HepG2 (cell line): ENCODE results near the gene NAV2. TPM values are rescaled to one million over a fixed set of nuclear protein-coding genes. Genes with fewer than 3 reads are reported as not detected.

ENCODE experiments used
- ATAC-seq: fragments of 200-7000 bp; cut with Tn5 transposase; 3 replicates; pipeline ENCODE4 v1.9.1; 2020; ENCODE audit warnings: mild to moderate bottlenecking, moderate library complexity
- BruUV-seq: library from RNA; stranded (reverse); fragments of 400-500 nt; replicated peaks from 2 replicates; lab custom pipeline; 2021; lab: Mats Ljungman, UMichigan
- CTCF ChIA-PET: fragments of 300-600 bp; formaldehyde crosslinking; extraction: SDS; loops from one replicate; lab custom pipeline; 2021; ENCODE audit warnings: low total read pairs, inconsistent platforms, low intra/inter-chr PET ratio; lab: Yijun Ruan, JAX
- POLR2A ChIA-PET: fragments of 350-600 bp; sonication (Branson Sonifier 250); formaldehyde crosslinking; loops from one replicate; lab custom pipeline; 2020; ENCODE audit warnings: antibody characterized with exemption, inconsistent platforms; lab: Yijun Ruan, JAX
- DNase-seq: peaks from one replicate; pipeline ENCODE4 v3.0.0-alpha.2; 2015; ENCODE audit warnings: low spot score
- FAIRE-seq: peaks from 3 replicates; lab custom pipeline; 2011; peaks lifted over from hg19 to GRCh38; lab: Jason Lieb, UNC
- H2AFZ ChIP-seq: one replicate; pipeline ENCODE4 v1.6.1; 2011; ENCODE audit warnings: low read length, inconsistent platforms
- H3K27ac ChIP-seq: fragments of 300-600 bp; 3 replicates; pipeline ENCODE4 v1.8.0; 2011; ENCODE audit warnings: mixed run types, mild to moderate bottlenecking, mixed read lengths, low read length, inconsistent platforms; ENCODE audit not compliant: insufficient read depth; ENCODE audit errors: extremely low read length
- H3K27me3 ChIP-seq, 2 experiments: fragments of 200-600 bp in 1 of 2; 2 replicates in 1 of 2; 3 replicates in 1 of 2; pipeline versions ENCODE4 v1.6.0 to v1.8.0; 2011; ENCODE audit warnings: low read length in 2 of 2, mild to moderate bottlenecking in 2 of 2, moderate library complexity in 2 of 2, inconsistent platforms in 1 of 2; ENCODE audit not compliant: insufficient read depth in 2 of 2, control insufficient read depth in 1 of 2
- H3K36me3 ChIP-seq, 2 experiments: fragments of 200-600 bp in 1 of 2; replicated peaks in 1 of 2; 2 replicates in 1 of 2; 3 replicates in 1 of 2; pipeline versions ENCODE4 v1.5.1 to v1.8.0; 2011; ENCODE audit warnings: low read length in 2 of 2, inconsistent platforms in 1 of 2; ENCODE audit not compliant: insufficient read depth in 2 of 2, control insufficient read depth in 1 of 2
- H3K4me1 ChIP-seq: 2 replicates; pipeline ENCODE4 v1.5.1; 2012; ENCODE audit warnings: low read length, inconsistent platforms; ENCODE audit not compliant: insufficient read depth
- H3K4me2 ChIP-seq: 2 replicates; pipeline ENCODE4 v1.6.0; 2011; ENCODE audit warnings: low read depth, low read length, inconsistent platforms
- H3K4me3 ChIP-seq, 3 experiments: fragments of 200-600 bp in 1 of 3; sonication (generic), shearing (Covaris generic) in 1 of 3; replicated peaks in 1 of 3; 2 replicates each; pipeline ENCODE4 v1.5.1; 2011 to 2016; ENCODE audit warnings: low read length in 3 of 3, inconsistent platforms in 2 of 3, low read depth in 2 of 3, mild to moderate bottlenecking in 2 of 3, control low read depth in 1 of 3, mixed read lengths in 1 of 3; ENCODE audit not compliant: insufficient read depth in 1 of 3
- H3K79me2 ChIP-seq: one replicate; pipeline ENCODE4 v1.6.1; 2011; ENCODE audit warnings: low read length, inconsistent platforms; ENCODE audit not compliant: insufficient read depth
- H3K9ac ChIP-seq: 2 replicates; pipeline ENCODE4 v1.6.0; 2011; ENCODE audit warnings: mild to moderate bottlenecking, low read depth, low read length, inconsistent platforms; ENCODE audit not compliant: insufficient read depth
- H3K9me3 ChIP-seq: 2 replicates; pipeline ENCODE4 v1.5.1; 2012; ENCODE audit warnings: mild to moderate bottlenecking, low read length
- H4K20me1 ChIP-seq: 2 replicates; pipeline ENCODE4 v1.6.0; 2011; ENCODE audit warnings: inconsistent platforms, mild to moderate bottlenecking, low read length, moderate library complexity; ENCODE audit not compliant: insufficient read depth
- ZNF232 ChIP-seq: sonication (generic); formaldehyde crosslinking; IDR thresholded peaks from 2 replicates; pipeline ENCODE4 v1.4.0; 2020; ENCODE audit warnings: missing genetic modification reagents, borderline replicate concordance
- ZNF629 ChIP-seq: sonication (generic); formaldehyde crosslinking; conservative IDR thresholded peaks from 2 replicates; pipeline ENCODE4 v1.5.0; 2020; ENCODE audit warnings: missing genetic modification reagents
- WGBS: methylation state at CpG from one replicate; pipeline ENCODE4 v1.1.6; 2017; ENCODE audit warnings: low lambda C conversion rate; 5-methylcytosine and 5-hydroxymethylcytosine counted together
- in situ Hi-C: cut with HindIII; loops from 2 replicates; pipeline ENCODE4 v1.10.0; 2017; ENCODE audit warnings: low pct_unique_long_range_greater_than_20kb; ENCODE audit not compliant: extremely low pct_ligation_motif_present
- intact Hi-C: fragments of 100-400 bp; cut with micrococcal nuclease; formaldehyde crosslinking; loops from one replicate; pipeline ENCODE4 v1.10.0; 2022; ENCODE audit not compliant: unreplicated experiment
- polyA plus RNA-seq, 8 experiments: library from polyadenylated mRNA; depleted of rRNA in 3 of 8; stranded (reverse) in 7 of 8; unstranded in 1 of 8; fragments of >200 nt; fragmentation: Illumina TruSeq in 4 of 8; extraction: Trizol in 4 of 8; gene quantifications; 2 replicates each; pipeline versions ENCODE4 v1.2.1 to v1.2.3, GENCODE V29; 2011 to 2016; ENCODE audit warnings: low read depth in 4 of 8, missing spikeins in 1 of 8, mixed read lengths in 1 of 8; ENCODE audit not compliant: insufficient read depth in 1 of 8
- total RNA-seq, 5 experiments: library from RNA; depleted of rRNA; stranded (reverse); fragments of >200 nt; fragmentation: Illumina TruSeq; extraction: Trizol; gene quantifications; 2 replicates each; pipeline ENCODE4 v1.2.3, GENCODE V29; 2016; ENCODE audit warnings: low read depth in 1 of 5
- TF ChIP-seq, protein P1 (sequence below): sonication (generic); formaldehyde crosslinking; IDR thresholded peaks from 2 replicates; pipeline ENCODE4 v1.5.0; 2020; ENCODE audit warnings: mild to moderate bottlenecking, missing genetic modification reagents, borderline replicate concordance
- TF ChIP-seq, protein P2 (sequence below): sonication (generic); formaldehyde crosslinking; IDR thresholded peaks from 2 replicates; pipeline ENCODE4 v1.8.0; 2022; ENCODE audit warnings: low read depth, missing genetic modification reagents

Gene NAV2
- total and polyA plus RNA-seq, 2 of the 13 experiments (the other 11 are each of a cell fraction or from before 2014, with no cell fraction given): 9.3 to 34.6 TPM

DNA sequence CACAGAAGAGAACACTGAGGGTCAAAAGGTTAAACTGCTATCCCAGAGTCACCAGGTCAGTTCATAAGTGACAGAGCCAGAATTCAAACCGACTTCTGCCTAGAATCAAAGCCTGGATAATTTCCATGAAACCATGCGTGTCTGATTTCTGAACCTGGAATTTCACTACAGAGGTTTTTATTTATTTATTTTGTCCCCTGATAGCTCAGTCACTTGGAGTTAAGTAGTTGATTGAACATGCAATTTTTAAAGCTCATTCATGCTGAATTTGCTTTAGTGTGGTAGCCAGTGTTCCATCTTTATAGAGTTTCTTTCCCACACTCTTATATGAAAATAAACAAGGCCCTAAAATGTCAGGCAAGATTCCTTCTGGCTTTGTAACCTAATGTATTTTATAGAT lies 93.2 kb downstream of the NAV2 start:
- TF ChIP-seq ZNF629 (no peak), ZNF232 (CRISPR knock-in tag) (no peak)
- TF ChIP-seq, protein P1, sequence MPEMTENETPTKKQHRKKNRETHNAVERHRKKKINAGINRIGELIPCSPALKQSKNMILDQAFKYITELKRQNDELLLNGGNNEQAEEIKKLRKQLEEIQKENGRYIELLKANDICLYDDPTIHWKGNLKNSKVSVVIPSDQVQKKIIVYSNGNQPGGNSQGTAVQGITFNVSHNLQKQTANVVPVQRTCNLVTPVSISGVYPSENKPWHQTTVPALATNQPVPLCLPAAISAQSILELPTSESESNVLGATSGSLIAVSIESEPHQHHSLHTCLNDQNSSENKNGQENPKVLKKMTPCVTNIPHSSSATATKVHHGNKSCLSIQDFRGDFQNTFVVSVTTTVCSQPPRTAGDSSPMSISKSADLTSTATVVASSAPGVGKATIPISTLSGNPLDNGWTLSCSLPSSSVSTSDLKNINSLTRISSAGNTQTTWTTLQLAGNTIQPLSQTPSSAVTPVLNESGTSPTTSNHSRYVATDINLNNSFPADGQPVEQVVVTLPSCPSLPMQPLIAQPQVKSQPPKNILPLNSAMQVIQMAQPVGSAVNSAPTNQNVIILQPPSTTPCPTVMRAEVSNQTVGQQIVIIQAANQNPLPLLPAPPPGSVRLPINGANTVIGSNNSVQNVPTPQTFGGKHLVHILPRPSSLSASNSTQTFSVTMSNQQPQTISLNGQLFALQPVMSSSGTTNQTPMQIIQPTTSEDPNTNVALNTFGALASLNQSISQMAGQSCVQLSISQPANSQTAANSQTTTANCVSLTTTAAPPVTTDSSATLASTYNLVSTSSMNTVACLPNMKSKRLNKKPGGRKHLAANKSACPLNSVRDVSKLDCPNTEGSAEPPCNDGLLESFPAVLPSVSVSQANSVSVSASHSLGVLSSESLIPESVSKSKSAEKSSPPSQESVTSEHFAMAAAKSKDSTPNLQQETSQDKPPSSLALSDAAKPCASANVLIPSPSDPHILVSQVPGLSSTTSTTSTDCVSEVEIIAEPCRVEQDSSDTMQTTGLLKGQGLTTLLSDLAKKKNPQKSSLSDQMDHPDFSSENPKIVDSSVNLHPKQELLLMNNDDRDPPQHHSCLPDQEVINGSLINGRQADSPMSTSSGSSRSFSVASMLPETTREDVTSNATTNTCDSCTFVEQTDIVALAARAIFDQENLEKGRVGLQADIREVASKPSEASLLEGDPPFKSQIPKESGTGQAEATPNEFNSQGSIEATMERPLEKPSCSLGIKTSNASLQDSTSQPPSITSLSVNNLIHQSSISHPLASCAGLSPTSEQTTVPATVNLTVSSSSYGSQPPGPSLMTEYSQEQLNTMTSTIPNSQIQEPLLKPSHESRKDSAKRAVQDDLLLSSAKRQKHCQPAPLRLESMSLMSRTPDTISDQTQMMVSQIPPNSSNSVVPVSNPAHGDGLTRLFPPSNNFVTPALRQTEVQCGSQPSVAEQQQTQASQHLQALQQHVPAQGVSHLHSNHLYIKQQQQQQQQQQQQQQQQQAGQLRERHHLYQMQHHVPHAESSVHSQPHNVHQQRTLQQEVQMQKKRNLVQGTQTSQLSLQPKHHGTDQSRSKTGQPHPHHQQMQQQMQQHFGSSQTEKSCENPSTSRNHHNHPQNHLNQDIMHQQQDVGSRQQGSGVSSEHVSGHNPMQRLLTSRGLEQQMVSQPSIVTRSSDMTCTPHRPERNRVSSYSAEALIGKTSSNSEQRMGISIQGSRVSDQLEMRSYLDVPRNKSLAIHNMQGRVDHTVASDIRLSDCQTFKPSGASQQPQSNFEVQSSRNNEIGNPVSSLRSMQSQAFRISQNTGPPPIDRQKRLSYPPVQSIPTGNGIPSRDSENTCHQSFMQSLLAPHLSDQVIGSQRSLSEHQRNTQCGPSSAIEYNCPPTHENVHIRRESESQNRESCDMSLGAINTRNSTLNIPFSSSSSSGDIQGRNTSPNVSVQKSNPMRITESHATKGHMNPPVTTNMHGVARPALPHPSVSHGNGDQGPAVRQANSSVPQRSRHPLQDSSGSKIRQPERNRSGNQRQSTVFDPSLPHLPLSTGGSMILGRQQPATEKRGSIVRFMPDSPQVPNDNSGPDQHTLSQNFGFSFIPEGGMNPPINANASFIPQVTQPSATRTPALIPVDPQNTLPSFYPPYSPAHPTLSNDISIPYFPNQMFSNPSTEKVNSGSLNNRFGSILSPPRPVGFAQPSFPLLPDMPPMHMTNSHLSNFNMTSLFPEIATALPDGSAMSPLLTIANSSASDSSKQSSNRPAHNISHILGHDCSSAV (CRISPR knock-in tag): no peak
- TF ChIP-seq, protein P2, sequence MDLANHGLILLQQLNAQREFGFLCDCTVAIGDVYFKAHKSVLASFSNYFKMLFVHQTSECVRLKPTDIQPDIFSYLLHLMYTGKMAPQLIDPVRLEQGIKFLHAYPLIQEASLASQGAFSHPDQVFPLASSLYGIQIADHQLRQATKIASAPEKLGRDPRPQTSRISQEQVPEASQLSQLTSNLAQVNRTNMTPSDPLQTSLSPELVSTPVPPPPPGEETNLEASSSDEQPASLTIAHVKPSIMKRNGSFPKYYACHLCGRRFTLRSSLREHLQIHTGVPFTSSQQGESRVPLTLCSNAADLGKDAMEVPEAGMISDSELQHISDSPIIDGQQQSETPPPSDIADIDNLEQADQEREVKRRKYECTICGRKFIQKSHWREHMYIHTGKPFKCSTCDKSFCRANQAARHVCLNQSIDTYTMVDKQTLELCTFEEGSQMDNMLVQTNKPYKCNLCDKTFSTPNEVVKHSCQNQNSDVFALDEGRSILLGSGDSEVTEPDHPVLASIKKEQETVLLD (CRISPR knock-in tag): no peak
- Histone ChIP-seq H3K27me3 (peaks cover 0 to 6% of the 10 kb centered on the region in 2 experiments; a peak in 2 of 5 replicates), H2AFZ (no peak overlapping the region), H3K27ac (no peak overlapping the region), H3K36me3 (no peaks in the 10 kb centered on the region), H3K79me2 (no peaks in the 10 kb centered on the region), H3K9me3 (no peaks in the 10 kb centered on the region), H4K20me1 (no peaks in the 10 kb centered on the region), H3K9ac (no peak overlapping the region), H3K4me1 (no peaks in the 10 kb centered on the region), H3K4me3 (no peak overlapping the region), H3K4me2 (no peak overlapping the region)
- WGBS: 19% methylated on average over 2 of the region's 2 CpGs
- no peak for FAIRE-seq
- ChIA-PET CTCF (no interaction called here), POLR2A (no interaction called here)
- no peak for DNase-seq
- no TSS peak for BruUV-seq
- ATAC-seq: no peak
- in situ Hi-C loops (no loop called here), intact Hi-C loops (no loop called here)
